ENCODE results near the gene FAM170B.
A peak's percentile ranks its signal among the peaks of the same experiment; 100 is the strongest.

FAM170B gene

DNA sequence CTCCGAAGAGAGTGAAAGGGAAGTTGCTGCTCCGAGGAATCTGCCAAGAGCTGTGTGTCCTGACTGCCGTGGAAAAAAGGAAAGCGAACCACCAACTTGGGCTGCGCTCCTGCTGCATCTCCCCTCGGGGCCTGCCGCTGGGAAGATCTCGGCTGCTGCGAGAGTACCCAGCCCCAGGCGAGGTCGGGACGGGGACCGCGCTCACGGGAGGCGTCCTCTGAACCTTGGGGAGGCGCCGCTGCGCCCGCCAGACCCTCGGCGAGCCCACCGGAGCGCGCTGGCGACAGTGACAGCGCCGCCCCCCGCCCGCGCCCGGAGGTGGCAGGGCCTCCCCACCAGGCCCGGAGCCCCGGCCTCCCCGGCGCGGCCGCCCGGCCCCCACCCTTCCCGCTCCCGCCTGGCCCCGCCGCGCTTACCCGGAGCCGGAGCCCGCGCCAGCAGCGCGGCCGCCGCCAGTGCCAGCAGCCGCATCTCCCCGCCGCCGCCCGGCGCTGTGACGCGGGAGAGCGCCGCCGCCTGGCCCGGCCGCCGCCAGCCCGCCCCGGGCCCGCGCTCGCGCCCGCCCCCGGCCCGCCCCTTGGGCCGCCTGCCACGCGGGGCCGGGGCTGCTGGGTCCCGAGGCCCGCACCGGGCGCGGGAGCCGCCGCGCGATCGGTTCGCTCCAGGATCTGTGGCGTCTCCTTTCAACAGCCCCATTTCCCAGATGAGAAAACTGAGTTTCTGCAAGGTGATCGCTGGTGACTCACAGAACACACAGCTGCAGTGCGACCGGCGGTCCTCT is 18.6 kb downstream of the FAM170B start, which contains the start of gene VSTM4:
Gene VSTM4 (minus strand): TSS at position 508 of the 781 bp plus-strand sequence. CDS start 37 bp downstream, at position 471.
- H3K4me3 ChIP-seq (ENCODE audit: low read depth, low read length): peak within 1 kb of the TSS; percentile 38
- peak within 1 kb of the TSS; percentile 87 for H3K4me2 ChIP-seq (ENCODE audit: low read length)
- no peak within 1 kb of the TSS for H4K12ac ChIP-seq (ENCODE audit: low read depth, low read length)
- H3K23ac ChIP-seq (ENCODE audit: low read length): no peak within 1 kb of the TSS
- no peaks in the 10 kb centered on the region for H3K36me3 ChIP-seq (ENCODE audit: control insufficient read depth in 1 of 2, insufficient read depth in 2 of 2, low read length in 2 of 2)
- H2BK12ac ChIP-seq (ENCODE audit: low read length): no peak within 1 kb of the TSS
- DNase-seq: peak in 1 of 2 donors; percentile 1
- H3K79me2 ChIP-seq (ENCODE audit: control insufficient read depth, insufficient read depth, low read length, poor library complexity): no peaks in the 10 kb centered on the region
- H3K79me1 ChIP-seq (ENCODE audit: low read length): no peaks in the 10 kb centered on the region
- no peak within 1 kb of the TSS for H2AK5ac ChIP-seq (ENCODE audit: low read length)
- H3K9me3 ChIP-seq (ENCODE audit: insufficient read depth, low read depth, low read length): no peaks in the 10 kb centered on the region
- no peak within 1 kb of the TSS for H3K14ac ChIP-seq (ENCODE audit: low read length)
- H2BK5ac ChIP-seq (ENCODE audit: low read depth, low read length, poor library complexity): no peak within 1 kb of the TSS
- H2BK120ac ChIP-seq (ENCODE audit: insufficient read depth, low read length, poor library complexity): no peak within 1 kb of the TSS
- WGBS (ENCODE audit: extremely low coverage, insufficient coverage, insufficient read length): no CpG with 5 or more reads among the region's 95 CpGs
- no peak within 1 kb of the TSS for H2AFZ ChIP-seq (ENCODE audit: insufficient read depth, low read length, poor library complexity)
- peak within 1 kb of the TSS; percentile 54 for H3K9ac ChIP-seq (ENCODE audit: low read length)
- H3K4ac ChIP-seq (ENCODE audit: low read depth, low read length): no peak within 1 kb of the TSS
- no peak within 1 kb of the TSS for H4K8ac ChIP-seq (ENCODE audit: low read depth, low read length)
- H3K18ac ChIP-seq (ENCODE audit: low read length): no peak within 1 kb of the TSS
- H3K4me1 ChIP-seq (ENCODE audit: control insufficient read depth in 1 of 2, insufficient read depth in 2 of 2, low read length in 2 of 2): peaks cover 2 to 4% of the 10 kb centered on the region in 2 experiments
- no peak within 1 kb of the TSS for H4K91ac ChIP-seq (ENCODE audit: low read depth, low read length)
- no peak within 1 kb of the TSS for H3K27ac ChIP-seq (ENCODE audit: low read depth, low read length)
- H3K27me3 ChIP-seq (ENCODE audit: insufficient read depth, low read length): peaks cover 6% of the 10 kb centered on the region

DNA sequence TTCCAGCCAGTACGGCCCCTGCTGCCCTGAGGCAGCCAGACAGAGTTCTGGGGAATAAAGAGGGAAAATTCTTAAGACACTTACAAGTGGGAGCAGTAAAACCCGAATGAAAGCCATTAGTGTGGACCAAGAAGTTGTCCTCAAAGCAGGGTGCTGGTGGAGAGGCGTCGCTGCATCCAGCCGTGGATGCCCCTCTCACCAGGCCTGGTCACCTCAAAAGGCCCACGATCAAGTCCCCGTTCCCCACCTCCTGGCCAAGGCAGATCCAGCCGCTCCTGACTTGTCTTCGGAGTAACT is 19.2 kb downstream of the FAM170B start:
- H4K8ac ChIP-seq (ENCODE audit: low read depth, low read length): no peak overlapping the region
- no peak overlapping the region for H2BK12ac ChIP-seq (ENCODE audit: low read length)
- no peak overlapping the region for H2AK5ac ChIP-seq (ENCODE audit: low read length)
- H3K4me3 ChIP-seq (ENCODE audit: low read depth, low read length): peak overlapping the region; percentile 38
- H3K27ac ChIP-seq (ENCODE audit: low read depth, low read length): no peak overlapping the region
- no peak overlapping the region for H2BK5ac ChIP-seq (ENCODE audit: low read depth, low read length, poor library complexity)
- peaks cover 1% of the 10 kb centered on the region for H3K9me3 ChIP-seq (ENCODE audit: insufficient read depth, low read depth, low read length)
- peaks cover 6% of the 10 kb centered on the region for H3K27me3 ChIP-seq (ENCODE audit: insufficient read depth, low read length)
- no peak for DNase-seq
- H4K12ac ChIP-seq (ENCODE audit: low read depth, low read length): no peak overlapping the region
- H2BK120ac ChIP-seq (ENCODE audit: insufficient read depth, low read length, poor library complexity): no peak overlapping the region
- H2AFZ ChIP-seq (ENCODE audit: insufficient read depth, low read length, poor library complexity): no peak overlapping the region
- no peak overlapping the region for H4K91ac ChIP-seq (ENCODE audit: low read depth, low read length)
- H3K36me3 ChIP-seq (ENCODE audit: control insufficient read depth in 1 of 2, insufficient read depth in 2 of 2, low read length in 2 of 2): no peaks in the 10 kb centered on the region
- H3K79me1 ChIP-seq (ENCODE audit: low read length): no peaks in the 10 kb centered on the region
- H3K9ac ChIP-seq (ENCODE audit: low read length): no peak overlapping the region
- no peak overlapping the region for H3K14ac ChIP-seq (ENCODE audit: low read length)
- H3K79me2 ChIP-seq (ENCODE audit: control insufficient read depth, insufficient read depth, low read length, poor library complexity): no peaks in the 10 kb centered on the region
- no CpG with 5 or more reads among the region's 9 CpGs for WGBS (ENCODE audit: extremely low coverage, insufficient coverage, insufficient read length)
- no peak overlapping the region for H3K23ac ChIP-seq (ENCODE audit: low read length)
- H3K4me1 ChIP-seq (ENCODE audit: control insufficient read depth in 1 of 2, insufficient read depth in 2 of 2, low read length in 2 of 2): peaks cover 2 to 4% of the 10 kb centered on the region in 2 experiments
- H3K18ac ChIP-seq (ENCODE audit: low read length): no peak overlapping the region
- no peak overlapping the region for H3K4ac ChIP-seq (ENCODE audit: low read depth, low read length)
- H3K4me2 ChIP-seq (ENCODE audit: low read length): peak overlapping the region; percentile 87

- no peaks in the 10 kb centered on the region for H3K79me2 ChIP-seq (ENCODE audit: control insufficient read depth, insufficient read depth, low read length, poor library complexity)
- no peaks in the 10 kb centered on the region for H3K36me3 ChIP-seq (ENCODE audit: control insufficient read depth in 1 of 2, insufficient read depth in 2 of 2, low read length in 2 of 2)
- H3K9ac ChIP-seq (ENCODE audit: low read length): no peak overlapping the region
- no peak overlapping the region for H4K8ac ChIP-seq (ENCODE audit: low read depth, low read length)
- H3K14ac ChIP-seq (ENCODE audit: low read length): no peak overlapping the region
- H2AK5ac ChIP-seq (ENCODE audit: low read length): no peak overlapping the region
- no peak overlapping the region for H3K4me2 ChIP-seq (ENCODE audit: low read length)
- no peak overlapping the region for H2BK120ac ChIP-seq (ENCODE audit: insufficient read depth, low read length, poor library complexity)
- peaks cover 6% of the 10 kb centered on the region for H3K27me3 ChIP-seq (ENCODE audit: insufficient read depth, low read length)
- H3K9me3 ChIP-seq (ENCODE audit: insufficient read depth, low read depth, low read length): peaks cover 2% of the 10 kb centered on the region
- H2BK5ac ChIP-seq (ENCODE audit: low read depth, low read length, poor library complexity): no peak overlapping the region
- peaks cover 2 to 4% of the 10 kb centered on the region in 2 experiments for H3K4me1 ChIP-seq (ENCODE audit: control insufficient read depth in 1 of 2, insufficient read depth in 2 of 2, low read length in 2 of 2)
- no peak overlapping the region for H3K4me3 ChIP-seq (ENCODE audit: low read depth, low read length)
- no peak overlapping the region for H2BK12ac ChIP-seq (ENCODE audit: low read length)
- H4K12ac ChIP-seq (ENCODE audit: low read depth, low read length): no peak overlapping the region
- no peak overlapping the region for H3K23ac ChIP-seq (ENCODE audit: low read length)
- no peak overlapping the region for H3K4ac ChIP-seq (ENCODE audit: low read depth, low read length)
- H3K27ac ChIP-seq (ENCODE audit: low read depth, low read length): no peak overlapping the region
- H3K79me1 ChIP-seq (ENCODE audit: low read length): no peaks in the 10 kb centered on the region
- DNase-seq: no peak
- no CpG with 5 or more reads among the region's 3 CpGs for WGBS (ENCODE audit: extremely low coverage, insufficient coverage, insufficient read length)
- H4K91ac ChIP-seq (ENCODE audit: low read depth, low read length): no peak overlapping the region
- no peak overlapping the region for H2AFZ ChIP-seq (ENCODE audit: insufficient read depth, low read length, poor library complexity)
- no peak overlapping the region for H3K18ac ChIP-seq (ENCODE audit: low read length)
Observed at GRCh38 chr10:49113741-49114141, 20.1 kb downstream of the FAM170B start.

DNA sequence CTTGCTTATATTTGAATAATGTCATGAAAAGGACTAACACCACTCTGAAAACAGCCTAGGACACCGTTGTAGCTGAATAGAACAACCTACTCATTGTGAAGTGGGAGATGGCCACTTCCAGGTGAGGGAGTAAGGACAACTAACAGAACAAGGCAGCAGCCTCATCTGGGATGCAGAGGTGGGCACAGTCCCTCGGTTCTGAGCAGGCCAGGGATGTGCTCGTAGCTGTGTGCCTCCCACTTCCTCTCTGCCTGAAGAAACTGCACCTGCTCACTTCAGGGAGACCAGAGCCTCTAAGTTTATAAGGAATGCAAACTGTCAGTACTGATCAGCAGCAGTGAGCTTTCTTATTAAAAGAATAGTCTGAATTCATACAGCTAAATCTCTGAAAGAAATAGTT is 21.0 kb downstream of the FAM170B start:
- H3K23ac ChIP-seq (ENCODE audit: low read length): no peak overlapping the region
- no peak for DNase-seq
- no peak overlapping the region for H3K4ac ChIP-seq (ENCODE audit: low read depth, low read length)
- H2AK5ac ChIP-seq (ENCODE audit: low read length): no peak overlapping the region
- no peak overlapping the region for H2BK120ac ChIP-seq (ENCODE audit: insufficient read depth, low read length, poor library complexity)
- H4K8ac ChIP-seq (ENCODE audit: low read depth, low read length): no peak overlapping the region
- no peaks in the 10 kb centered on the region for H3K79me2 ChIP-seq (ENCODE audit: control insufficient read depth, insufficient read depth, low read length, poor library complexity)
- no peak overlapping the region for H2BK5ac ChIP-seq (ENCODE audit: low read depth, low read length, poor library complexity)
- H3K9me3 ChIP-seq (ENCODE audit: insufficient read depth, low read depth, low read length): peaks cover 2% of the 10 kb centered on the region
- H3K14ac ChIP-seq (ENCODE audit: low read length): no peak overlapping the region
- no peak overlapping the region for H3K4me3 ChIP-seq (ENCODE audit: low read depth, low read length)
- no peaks in the 10 kb centered on the region for H3K36me3 ChIP-seq (ENCODE audit: control insufficient read depth in 1 of 2, insufficient read depth in 2 of 2, low read length in 2 of 2)
- no peaks in the 10 kb centered on the region for H3K79me1 ChIP-seq (ENCODE audit: low read length)
- no peak overlapping the region for H3K9ac ChIP-seq (ENCODE audit: low read length)
- WGBS (ENCODE audit: extremely low coverage, insufficient coverage, insufficient read length): no CpG with 5 or more reads among the region's 3 CpGs
- no peak overlapping the region for H3K4me2 ChIP-seq (ENCODE audit: low read length)
- no peak overlapping the region for H2AFZ ChIP-seq (ENCODE audit: insufficient read depth, low read length, poor library complexity)
- H3K4me1 ChIP-seq (ENCODE audit: control insufficient read depth in 1 of 2, insufficient read depth in 2 of 2, low read length in 2 of 2): peaks cover 2 to 4% of the 10 kb centered on the region in 2 experiments
- no peak overlapping the region for H2BK12ac ChIP-seq (ENCODE audit: low read length)
- no peak overlapping the region for H3K18ac ChIP-seq (ENCODE audit: low read length)
- no peak overlapping the region for H4K91ac ChIP-seq (ENCODE audit: low read depth, low read length)
- peaks cover 6% of the 10 kb centered on the region for H3K27me3 ChIP-seq (ENCODE audit: insufficient read depth, low read length)
- no peak overlapping the region for H3K27ac ChIP-seq (ENCODE audit: low read depth, low read length)
- H4K12ac ChIP-seq (ENCODE audit: low read depth, low read length): no peak overlapping the region
